ENCODE results near the gene AP1S1. TPM values are rescaled to one million over a fixed set of nuclear protein-coding genes. Genes with fewer than 3 reads are reported as not detected.

The AP1S1 gene
- total and polyA plus RNA-seq, 9 of the 15 experiments (the other 6 are each of a cell fraction or from before 2014, with no cell fraction given), result 4.4 to 149 (median 89.4) TPM

- TF ChIP-seq, protein P1, sequence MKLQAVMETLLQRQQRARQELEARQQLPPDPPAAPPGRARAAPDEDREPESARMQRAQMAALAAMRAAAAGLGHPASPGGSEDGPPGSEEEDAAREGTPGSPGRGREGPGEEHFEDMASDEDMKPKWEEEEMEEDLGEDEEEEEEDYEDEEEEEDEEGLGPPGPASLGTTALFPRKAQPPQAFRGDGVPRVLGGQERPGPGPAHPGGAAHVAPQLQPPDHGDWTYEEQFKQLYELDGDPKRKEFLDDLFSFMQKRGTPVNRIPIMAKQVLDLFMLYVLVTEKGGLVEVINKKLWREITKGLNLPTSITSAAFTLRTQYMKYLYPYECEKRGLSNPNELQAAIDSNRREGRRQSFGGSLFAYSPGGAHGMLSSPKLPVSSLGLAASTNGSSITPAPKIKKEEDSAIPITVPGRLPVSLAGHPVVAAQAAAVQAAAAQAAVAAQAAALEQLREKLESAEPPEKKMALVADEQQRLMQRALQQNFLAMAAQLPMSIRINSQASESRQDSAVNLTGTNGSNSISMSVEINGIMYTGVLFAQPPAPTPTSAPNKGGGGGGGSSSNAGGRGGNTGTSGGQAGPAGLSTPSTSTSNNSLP (IDR thresholded peaks at IDR 0.05; ENCODE audit: borderline replicate concordance, low read depth, low read length), result no peak
- TF ChIP-seq MECOM (CRISPR knock-in tag; IDR thresholded peaks at IDR 0.05) (no peak), SNRNP70 (optimal IDR thresholded peaks at IDR 0.05; ENCODE audit: low read depth, low read length) (no peak), ZFP30 (CRISPR knock-in tag; IDR thresholded peaks at IDR 0.05; ENCODE audit: borderline replicate concordance) (no peak), TRIM28 (IDR thresholded peaks at IDR 0.05) (no peak), HNRNPL (IDR thresholded peaks at IDR 0.05; ENCODE audit: low read depth, low read length) (no peak), ZNF764 (CRISPR knock-in tag; IDR thresholded peaks at IDR 0.05; ENCODE audit: low read depth) (no peak), TAL1 (IDR thresholded peaks at IDR 0.05) (no peak), CHD4 (IDR thresholded peaks at IDR 0.05; ENCODE audit: insufficient read depth, insufficient replicate concordance, low read depth, low read length, poor library complexity, severe bottlenecking) (no peak), SRSF7 (optimal IDR thresholded peaks at IDR 0.05; ENCODE audit: low read depth, low read length) (no peak), PHF20 (IDR thresholded peaks at IDR 0.05; ENCODE audit: partially characterized antibody) (no peak), RHOXF2B (CRISPR knock-in tag; conservative IDR thresholded peaks at IDR 0.05) (no peak), FOXM1 (IDR thresholded peaks at IDR 0.05; ENCODE audit: low read depth) (no peak), FOXM1 (CRISPR knock-in tag; IDR thresholded peaks at IDR 0.05; ENCODE audit: low read depth) (no peak), SRSF3 (IDR thresholded peaks at IDR 0.05; ENCODE audit: insufficient read depth, low read length) (no peak), ZNF184 (CRISPR knock-in tag; IDR thresholded peaks at IDR 0.05) (no peak), ESRRB (CRISPR knock-in tag; IDR thresholded peaks at IDR 0.05; ENCODE audit: borderline replicate concordance) (no peak)
- TF ChIP-seq, protein P2, sequence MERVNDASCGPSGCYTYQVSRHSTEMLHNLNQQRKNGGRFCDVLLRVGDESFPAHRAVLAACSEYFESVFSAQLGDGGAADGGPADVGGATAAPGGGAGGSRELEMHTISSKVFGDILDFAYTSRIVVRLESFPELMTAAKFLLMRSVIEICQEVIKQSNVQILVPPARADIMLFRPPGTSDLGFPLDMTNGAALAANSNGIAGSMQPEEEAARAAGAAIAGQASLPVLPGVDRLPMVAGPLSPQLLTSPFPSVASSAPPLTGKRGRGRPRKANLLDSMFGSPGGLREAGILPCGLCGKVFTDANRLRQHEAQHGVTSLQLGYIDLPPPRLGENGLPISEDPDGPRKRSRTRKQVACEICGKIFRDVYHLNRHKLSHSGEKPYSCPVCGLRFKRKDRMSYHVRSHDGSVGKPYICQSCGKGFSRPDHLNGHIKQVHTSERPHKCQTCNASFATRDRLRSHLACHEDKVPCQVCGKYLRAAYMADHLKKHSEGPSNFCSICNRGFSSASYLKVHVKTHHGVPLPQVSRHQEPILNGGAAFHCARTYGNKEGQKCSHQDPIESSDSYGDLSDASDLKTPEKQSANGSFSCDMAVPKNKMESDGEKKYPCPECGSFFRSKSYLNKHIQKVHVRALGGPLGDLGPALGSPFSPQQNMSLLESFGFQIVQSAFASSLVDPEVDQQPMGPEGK (CRISPR knock-in tag; IDR thresholded peaks at IDR 0.05; ENCODE audit: borderline replicate concordance), result no peak
- TF ChIP-seq, protein P3, sequence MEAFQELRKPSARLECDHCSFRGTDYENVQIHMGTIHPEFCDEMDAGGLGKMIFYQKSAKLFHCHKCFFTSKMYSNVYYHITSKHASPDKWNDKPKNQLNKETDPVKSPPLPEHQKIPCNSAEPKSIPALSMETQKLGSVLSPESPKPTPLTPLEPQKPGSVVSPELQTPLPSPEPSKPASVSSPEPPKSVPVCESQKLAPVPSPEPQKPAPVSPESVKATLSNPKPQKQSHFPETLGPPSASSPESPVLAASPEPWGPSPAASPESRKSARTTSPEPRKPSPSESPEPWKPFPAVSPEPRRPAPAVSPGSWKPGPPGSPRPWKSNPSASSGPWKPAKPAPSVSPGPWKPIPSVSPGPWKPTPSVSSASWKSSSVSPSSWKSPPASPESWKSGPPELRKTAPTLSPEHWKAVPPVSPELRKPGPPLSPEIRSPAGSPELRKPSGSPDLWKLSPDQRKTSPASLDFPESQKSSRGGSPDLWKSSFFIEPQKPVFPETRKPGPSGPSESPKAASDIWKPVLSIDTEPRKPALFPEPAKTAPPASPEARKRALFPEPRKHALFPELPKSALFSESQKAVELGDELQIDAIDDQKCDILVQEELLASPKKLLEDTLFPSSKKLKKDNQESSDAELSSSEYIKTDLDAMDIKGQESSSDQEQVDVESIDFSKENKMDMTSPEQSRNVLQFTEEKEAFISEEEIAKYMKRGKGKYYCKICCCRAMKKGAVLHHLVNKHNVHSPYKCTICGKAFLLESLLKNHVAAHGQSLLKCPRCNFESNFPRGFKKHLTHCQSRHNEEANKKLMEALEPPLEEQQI (IDR thresholded peaks at IDR 0.05), result no peak
These were observed 15.7 kb downstream of the AP1S1 start (continued) for GRCh38 chr7:101169838-101170551.
